Measurements from ENCODE around the gene PSAPL1.

Gene PSAPL1

GRCh38 chr4:7408166-7408565 is 26.6 kb downstream of the PSAPL1 start:
- H2BK5ac ChIP-seq (ENCODE audit: low read depth, low read length, poor library complexity, severe bottlenecking), result no peak overlapping the region
- no peak overlapping the region for H3K4me2 ChIP-seq (ENCODE audit: low read length, poor library complexity, severe bottlenecking)
- no peak overlapping the region for H3K18ac ChIP-seq (ENCODE audit: low read depth in 1 of 2, low read length in 2 of 2)
- no peak overlapping the region for H3K23ac ChIP-seq (ENCODE audit: low read length in 2 of 2)
- H3K36me3 ChIP-seq (ENCODE audit: control insufficient read depth in 1 of 2, insufficient read depth in 2 of 2, low read depth in 1 of 2, low read length in 2 of 2), result no peaks in the 10 kb centered on the region
- no peak overlapping the region for H3K4me3 ChIP-seq (ENCODE audit: insufficient read depth in 1 of 2, low read depth in 1 of 2, low read length in 2 of 2)
- whole genome bisulfite sequencing, result 95% methylated on average over 2 of the region's 4 CpGs
- no peak overlapping the region for H3K4ac ChIP-seq (ENCODE audit: low read depth in 1 of 2, low read length in 2 of 2)
- no peak overlapping the region for H3K27ac ChIP-seq (ENCODE audit: low read length, poor library complexity, severe bottlenecking)
- H2BK12ac ChIP-seq (ENCODE audit: low read length in 2 of 2), result no peak overlapping the region
- no peak overlapping the region for H3K14ac ChIP-seq (ENCODE audit: low read length in 2 of 2)
- peaks cover 2% of the 10 kb centered on the region for H3K79me1 ChIP-seq (replicated peaks; ENCODE audit: low read length, poor library complexity, severe bottlenecking)
- H2BK120ac ChIP-seq (ENCODE audit: low read depth, low read length), result no peak overlapping the region
- H2AK5ac ChIP-seq (ENCODE audit: low read length, severe bottlenecking), result no peak overlapping the region
- H3K9ac ChIP-seq (ENCODE audit: low read length), result no peak overlapping the region
- peaks cover 54% of the 10 kb centered on the region for H3K9me3 ChIP-seq (ENCODE audit: control insufficient read depth, low read length)
- H4K8ac ChIP-seq (ENCODE audit: low read length), result no peak overlapping the region
- H3K4me1 ChIP-seq (ENCODE audit: control insufficient read depth, insufficient read depth, low read depth, low read length), result no peaks in the 10 kb centered on the region
- no peak for DNase-seq
- H2AFZ ChIP-seq (ENCODE audit: low read depth, low read length), result no peak overlapping the region
- H2BK15ac ChIP-seq (ENCODE audit: low read depth, poor library complexity, severe bottlenecking), result no peak overlapping the region
- H4K91ac ChIP-seq (ENCODE audit: low read length), result no peak overlapping the region
- peaks cover 15 to 26% of the 10 kb centered on the region in 2 experiments for H3K27me3 ChIP-seq (ENCODE audit: control insufficient read depth in 1 of 2, insufficient read depth in 1 of 2, low read length in 2 of 2)

GRCh38 chr4:7403001-7403400 is 31.7 kb downstream of the PSAPL1 start:
- DNase-seq, result no peak
- Histone ChIP-seq H2AFZ (ENCODE audit: low read depth, low read length) (no peak overlapping the region), H3K27ac (ENCODE audit: low read length, poor library complexity, severe bottlenecking) (no peak overlapping the region), H3K18ac (ENCODE audit: low read depth in 1 of 2, low read length in 2 of 2) (no peak overlapping the region), H3K79me1 (replicated peaks; ENCODE audit: low read length, poor library complexity, severe bottlenecking) (no peaks in the 10 kb centered on the region), H2AK5ac (ENCODE audit: low read length, severe bottlenecking) (no peak overlapping the region), H2BK12ac (ENCODE audit: low read length in 2 of 2) (no peak overlapping the region), H3K4me3 (ENCODE audit: insufficient read depth in 1 of 2, low read depth in 1 of 2, low read length in 2 of 2) (no peak overlapping the region), H3K36me3 (ENCODE audit: control insufficient read depth in 1 of 2, insufficient read depth in 2 of 2, low read depth in 1 of 2, low read length in 2 of 2) (no peaks in the 10 kb centered on the region), H3K14ac (ENCODE audit: low read length in 2 of 2) (no peak overlapping the region), H2BK120ac (ENCODE audit: low read depth, low read length) (no peak overlapping the region), H2BK15ac (ENCODE audit: low read depth, poor library complexity, severe bottlenecking) (no peak overlapping the region), H3K4me2 (ENCODE audit: low read length, poor library complexity, severe bottlenecking) (no peak overlapping the region), H3K9ac (ENCODE audit: low read length) (no peak overlapping the region), H3K9me3 (ENCODE audit: control insufficient read depth, low read length) (peaks cover 21% of the 10 kb centered on the region), H3K4me1 (ENCODE audit: control insufficient read depth, insufficient read depth, low read depth, low read length) (peaks cover under 1% of the 10 kb centered on the region), H4K91ac (ENCODE audit: low read length) (no peak overlapping the region), H2BK5ac (ENCODE audit: low read depth, low read length, poor library complexity, severe bottlenecking) (no peak overlapping the region), H3K27me3 (ENCODE audit: control insufficient read depth in 1 of 2, insufficient read depth in 1 of 2, low read length in 2 of 2) (peaks cover 19 to 22% of the 10 kb centered on the region in 2 experiments), H3K4ac (ENCODE audit: low read depth in 1 of 2, low read length in 2 of 2) (no peak overlapping the region), H3K23ac (ENCODE audit: low read length in 2 of 2) (no peak overlapping the region), H4K8ac (ENCODE audit: low read length) (no peak overlapping the region)
- WGBS, result 66% methylated on average over 3 of the region's 3 CpGs

- Histone ChIP-seq H2BK12ac (ENCODE audit: low read length in 2 of 2) (no peak overlapping the region), H3K4me2 (ENCODE audit: low read length, poor library complexity, severe bottlenecking) (no peak overlapping the region), H2BK15ac (ENCODE audit: low read depth, poor library complexity, severe bottlenecking) (no peak overlapping the region), H3K9ac (ENCODE audit: low read length) (no peak overlapping the region), H3K36me3 (ENCODE audit: control insufficient read depth in 1 of 2, insufficient read depth in 2 of 2, low read depth in 1 of 2, low read length in 2 of 2) (no peaks in the 10 kb centered on the region), H2AK5ac (ENCODE audit: low read length, severe bottlenecking) (no peak overlapping the region), H2BK5ac (ENCODE audit: low read depth, low read length, poor library complexity, severe bottlenecking) (no peak overlapping the region), H2AFZ (ENCODE audit: low read depth, low read length) (no peak overlapping the region), H3K4ac (ENCODE audit: low read depth in 1 of 2, low read length in 2 of 2) (no peak overlapping the region), H4K91ac (ENCODE audit: low read length) (no peak overlapping the region), H3K9me3 (ENCODE audit: control insufficient read depth, low read length) (peaks cover 16% of the 10 kb centered on the region), H4K8ac (ENCODE audit: low read length) (no peak overlapping the region), H3K4me3 (ENCODE audit: insufficient read depth in 1 of 2, low read depth in 1 of 2, low read length in 2 of 2) (no peak overlapping the region), H3K27ac (ENCODE audit: low read length, poor library complexity, severe bottlenecking) (no peak overlapping the region), H3K79me1 (replicated peaks; ENCODE audit: low read length, poor library complexity, severe bottlenecking) (no peaks in the 10 kb centered on the region), H2BK120ac (ENCODE audit: low read depth, low read length) (no peak overlapping the region), H3K4me1 (ENCODE audit: control insufficient read depth, insufficient read depth, low read depth, low read length) (peaks cover 6% of the 10 kb centered on the region), H3K27me3 (ENCODE audit: control insufficient read depth in 1 of 2, insufficient read depth in 1 of 2, low read length in 2 of 2) (peaks cover 24 to 27% of the 10 kb centered on the region in 2 experiments), H3K18ac (ENCODE audit: low read depth in 1 of 2, low read length in 2 of 2) (no peak overlapping the region), H3K23ac (ENCODE audit: low read length in 2 of 2) (no peak overlapping the region), H3K14ac (ENCODE audit: low read length in 2 of 2) (no peak overlapping the region)
- DNase-seq, result no peak
- WGBS, result 69% methylated on average over 4 of the region's 4 CpGs
These were observed 32.2 kb downstream of the PSAPL1 start for GRCh38 chr4:7402526-7402925.

- Histone ChIP-seq H4K8ac (ENCODE audit: low read length) (no peak overlapping the region), H2AK5ac (ENCODE audit: low read length, severe bottlenecking) (no peak overlapping the region), H2BK5ac (ENCODE audit: low read depth, low read length, poor library complexity, severe bottlenecking) (no peak overlapping the region), H3K79me1 (replicated peaks; ENCODE audit: low read length, poor library complexity, severe bottlenecking) (no peaks in the 10 kb centered on the region), H3K4ac (ENCODE audit: low read depth in 1 of 2, low read length in 2 of 2) (no peak overlapping the region), H3K9ac (ENCODE audit: low read length) (no peak overlapping the region), H3K4me1 (ENCODE audit: control insufficient read depth, insufficient read depth, low read depth, low read length) (peaks cover 6% of the 10 kb centered on the region), H3K18ac (ENCODE audit: low read depth in 1 of 2, low read length in 2 of 2) (no peak overlapping the region), H3K9me3 (ENCODE audit: control insufficient read depth, low read length) (peaks cover 3% of the 10 kb centered on the region), H3K23ac (ENCODE audit: low read length in 2 of 2) (no peak overlapping the region), H3K36me3 (ENCODE audit: control insufficient read depth in 1 of 2, insufficient read depth in 2 of 2, low read depth in 1 of 2, low read length in 2 of 2) (no peaks in the 10 kb centered on the region), H3K27me3 (ENCODE audit: control insufficient read depth in 1 of 2, insufficient read depth in 1 of 2, low read length in 2 of 2) (peaks cover 40 to 41% of the 10 kb centered on the region in 2 experiments), H4K91ac (ENCODE audit: low read length) (no peak overlapping the region), H2BK12ac (ENCODE audit: low read length in 2 of 2) (no peak overlapping the region), H3K27ac (ENCODE audit: low read length, poor library complexity, severe bottlenecking) (no peak overlapping the region), H2BK15ac (ENCODE audit: low read depth, poor library complexity, severe bottlenecking) (no peak overlapping the region), H2BK120ac (ENCODE audit: low read depth, low read length) (no peak overlapping the region), H2AFZ (ENCODE audit: low read depth, low read length) (no peak overlapping the region), H3K4me2 (ENCODE audit: low read length, poor library complexity, severe bottlenecking) (no peak overlapping the region), H3K4me3 (ENCODE audit: insufficient read depth in 1 of 2, low read depth in 1 of 2, low read length in 2 of 2) (no peak overlapping the region), H3K14ac (ENCODE audit: low read length in 2 of 2) (no peak overlapping the region)
- no peak for DNase-seq
- 70% methylated on average over 2 of the region's 2 CpGs for WGBS
These were observed 33.9 kb downstream of the PSAPL1 start for GRCh38 chr4:7400671-7401298.

All from mesenchymal stem cell (in vitro differentiated cells and primary cell).